HEK293 (cell line): ENCODE results near the gene PERM1.

ENCODE experiments used
- HOXC10 ChIP-seq: sonication (generic); formaldehyde crosslinking; IDR thresholded peaks from 2 replicates; pipeline ENCODE4 v1.8.1; 2023; ENCODE audit warnings: mild to moderate bottlenecking, missing genetic modification reagents
- KLF16 ChIP-seq: fragments of 450-650 bp; formaldehyde crosslinking; IDR thresholded peaks from 2 replicates; pipeline ENCODE4 v1.5.1; 2017; ENCODE audit warnings: missing biosample characterization, missing genetic modification characterization
- KLF9 ChIP-seq: fragments of 450-650 bp; formaldehyde crosslinking; IDR thresholded peaks from 2 replicates; pipeline ENCODE4 v1.5.1; 2016; ENCODE audit warnings: missing biosample characterization, missing genetic modification characterization, low read depth
- MZF1 ChIP-seq: fragments of 450-650 bp; formaldehyde crosslinking; IDR thresholded peaks from 2 replicates; pipeline ENCODE4 v1.5.1; 2017; ENCODE audit warnings: missing biosample characterization, missing genetic modification characterization, borderline replicate concordance
- OVOL3 ChIP-seq: fragments of 450-650 bp; formaldehyde crosslinking; IDR thresholded peaks from 2 replicates; pipeline ENCODE4 v1.5.1; 2016; ENCODE audit warnings: missing biosample characterization, missing genetic modification characterization
- RBAK ChIP-seq: fragments of 450-650 bp; formaldehyde crosslinking; IDR thresholded peaks from 2 replicates; pipeline ENCODE4 v1.5.1; 2016; ENCODE audit warnings: missing biosample characterization, missing genetic modification characterization
- YY1 ChIP-seq: fragments of 450-650 bp; formaldehyde crosslinking; IDR thresholded peaks from 2 replicates; pipeline ENCODE4 v1.5.1; 2018; ENCODE audit warnings: missing biosample characterization, missing genetic modification characterization
- YY2 ChIP-seq: fragments of 450-650 bp; formaldehyde crosslinking; IDR thresholded peaks from 2 replicates; pipeline ENCODE4 v1.5.1; 2016; ENCODE audit warnings: missing biosample characterization, missing genetic modification characterization
- ZBTB1 ChIP-seq: fragments of 450-650 bp; formaldehyde crosslinking; IDR thresholded peaks from 2 replicates; pipeline ENCODE4 v1.5.1; 2016; ENCODE audit warnings: missing biosample characterization, missing genetic modification characterization
- ZBTB8A ChIP-seq: fragments of 450-650 bp; formaldehyde crosslinking; IDR thresholded peaks from 2 replicates; pipeline ENCODE4 v1.5.1; 2016; ENCODE audit warnings: missing biosample characterization, missing genetic modification characterization
- ZEB2 ChIP-seq: fragments of 450-650 bp; formaldehyde crosslinking; IDR thresholded peaks from 2 replicates; pipeline ENCODE4 v1.5.1; 2016; ENCODE audit warnings: missing biosample characterization, missing genetic modification characterization
- ZNF184 ChIP-seq: fragments of 450-650 bp; IDR thresholded peaks from 2 replicates; pipeline ENCODE4 v1.5.1; 2018; ENCODE audit warnings: missing biosample characterization, mild to moderate bottlenecking, missing genetic modification characterization
- ZNF248 ChIP-seq: fragments of 450-650 bp; formaldehyde crosslinking; IDR thresholded peaks from 2 replicates; pipeline ENCODE4 v1.5.1; 2017; ENCODE audit warnings: missing biosample characterization, missing genetic modification characterization
- ZNF433 ChIP-seq: fragments of 450-650 bp; formaldehyde crosslinking; IDR thresholded peaks from 2 replicates; pipeline ENCODE4 v1.5.1; 2016; ENCODE audit warnings: missing biosample characterization, missing genetic modification characterization, low read depth
- ZNF658 ChIP-seq: fragments of 450-650 bp; formaldehyde crosslinking; IDR thresholded peaks from 2 replicates; pipeline ENCODE4; 2016; ENCODE audit warnings: missing biosample characterization, missing genetic modification characterization
- ZNF677 ChIP-seq: fragments of 450-650 bp; IDR thresholded peaks from 2 replicates; pipeline ENCODE4 v1.5.0; 2018; ENCODE audit warnings: missing biosample characterization, mild to moderate bottlenecking, missing genetic modification characterization, moderate library complexity
- ZNF830 ChIP-seq: fragments of 450-650 bp; IDR thresholded peaks from 2 replicates; pipeline ENCODE4 v1.5.0; 2018; ENCODE audit warnings: missing biosample characterization, missing genetic modification characterization, low read depth, mild to moderate bottlenecking, moderate library complexity
- TF ChIP-seq, protein P1 (sequence below): fragments of 450-650 bp; formaldehyde crosslinking; IDR thresholded peaks from 2 replicates; pipeline ENCODE4 v1.5.1; 2016; ENCODE audit warnings: missing biosample characterization, missing genetic modification characterization
- TF ChIP-seq, protein P2 (sequence below): fragments of 450-650 bp; formaldehyde crosslinking; optimal IDR thresholded peaks from 2 replicates; pipeline ENCODE3; 2016; ENCODE audit warnings: missing biosample characterization, mild to moderate bottlenecking, missing genetic modification characterization
- TF ChIP-seq, protein P3 (sequence below): fragments of 450-650 bp; formaldehyde crosslinking; IDR thresholded peaks from 2 replicates; pipeline ENCODE4 v1.5.1; 2016; ENCODE audit warnings: missing biosample characterization, missing genetic modification characterization
- TF ChIP-seq, protein P4 (sequence below): fragments of 450-650 bp; formaldehyde crosslinking; IDR thresholded peaks from 2 replicates; pipeline ENCODE4 v1.5.1; 2016; ENCODE audit warnings: missing biosample characterization, missing genetic modification characterization, borderline replicate concordance
- TF ChIP-seq, protein P5 (sequence below): fragments of 450-650 bp; formaldehyde crosslinking; IDR thresholded peaks from 2 replicates; pipeline ENCODE4 v1.5.1; 2016; ENCODE audit warnings: missing biosample characterization, missing genetic modification characterization
- TF ChIP-seq, protein P6 (sequence below): fragments of 450-650 bp; formaldehyde crosslinking; IDR thresholded peaks from 2 replicates; pipeline ENCODE4 v1.5.1; 2017; ENCODE audit warnings: missing biosample characterization, mild to moderate bottlenecking, missing genetic modification characterization, moderate library complexity
- TF ChIP-seq, protein P7 (sequence below): fragments of 450-650 bp; formaldehyde crosslinking; IDR thresholded peaks from 2 replicates; pipeline ENCODE4 v1.5.1; 2017; ENCODE audit warnings: missing biosample characterization, missing genetic modification characterization

The PERM1 gene

DNA sequence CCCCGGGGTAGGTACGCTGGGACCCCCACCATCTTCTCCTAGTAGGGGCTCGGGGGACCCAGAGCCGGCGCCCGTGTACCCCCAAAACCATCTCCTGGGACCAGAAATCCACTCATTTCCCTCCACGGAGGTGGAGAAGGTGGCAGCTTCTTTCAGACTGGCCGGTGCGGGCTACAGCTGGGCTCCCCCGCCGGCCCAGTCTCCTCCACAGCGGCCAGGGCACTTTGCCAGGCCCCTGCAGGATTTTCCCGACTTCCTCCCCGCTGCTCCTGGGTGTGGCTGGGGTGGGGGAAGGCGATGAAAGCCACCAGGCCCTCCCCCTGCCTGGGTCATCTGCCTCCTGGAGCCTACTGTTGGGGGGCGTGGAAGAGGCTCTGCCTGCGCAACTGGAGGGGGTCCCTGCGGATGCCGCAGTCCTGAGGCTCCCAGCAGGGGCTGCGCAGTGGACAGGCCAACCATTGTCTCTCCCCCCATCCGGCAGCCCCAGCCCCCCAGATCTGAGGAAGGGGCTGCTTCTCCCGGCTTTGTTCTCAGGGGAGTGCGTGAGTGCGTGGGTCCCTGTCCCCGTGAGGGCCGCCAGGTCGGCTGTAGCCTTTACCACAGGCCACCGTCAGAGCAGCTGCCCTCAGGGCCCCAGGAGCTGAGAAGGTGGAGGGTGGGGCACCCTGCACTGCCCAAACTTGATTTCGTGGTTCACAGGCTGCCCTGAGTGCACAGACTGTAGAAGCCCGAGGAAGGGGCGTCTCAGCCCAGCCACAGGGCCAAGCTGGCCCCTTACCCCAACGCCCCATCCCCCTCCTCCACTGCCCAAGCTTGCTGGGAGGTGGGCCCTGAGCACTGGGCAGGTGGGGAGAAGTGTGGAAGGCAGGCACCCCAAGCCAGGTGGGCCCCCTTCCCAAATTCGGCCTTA, 39.4 kb upstream of the PERM1 start (continued):
- TF ChIP-seq, protein P1, sequence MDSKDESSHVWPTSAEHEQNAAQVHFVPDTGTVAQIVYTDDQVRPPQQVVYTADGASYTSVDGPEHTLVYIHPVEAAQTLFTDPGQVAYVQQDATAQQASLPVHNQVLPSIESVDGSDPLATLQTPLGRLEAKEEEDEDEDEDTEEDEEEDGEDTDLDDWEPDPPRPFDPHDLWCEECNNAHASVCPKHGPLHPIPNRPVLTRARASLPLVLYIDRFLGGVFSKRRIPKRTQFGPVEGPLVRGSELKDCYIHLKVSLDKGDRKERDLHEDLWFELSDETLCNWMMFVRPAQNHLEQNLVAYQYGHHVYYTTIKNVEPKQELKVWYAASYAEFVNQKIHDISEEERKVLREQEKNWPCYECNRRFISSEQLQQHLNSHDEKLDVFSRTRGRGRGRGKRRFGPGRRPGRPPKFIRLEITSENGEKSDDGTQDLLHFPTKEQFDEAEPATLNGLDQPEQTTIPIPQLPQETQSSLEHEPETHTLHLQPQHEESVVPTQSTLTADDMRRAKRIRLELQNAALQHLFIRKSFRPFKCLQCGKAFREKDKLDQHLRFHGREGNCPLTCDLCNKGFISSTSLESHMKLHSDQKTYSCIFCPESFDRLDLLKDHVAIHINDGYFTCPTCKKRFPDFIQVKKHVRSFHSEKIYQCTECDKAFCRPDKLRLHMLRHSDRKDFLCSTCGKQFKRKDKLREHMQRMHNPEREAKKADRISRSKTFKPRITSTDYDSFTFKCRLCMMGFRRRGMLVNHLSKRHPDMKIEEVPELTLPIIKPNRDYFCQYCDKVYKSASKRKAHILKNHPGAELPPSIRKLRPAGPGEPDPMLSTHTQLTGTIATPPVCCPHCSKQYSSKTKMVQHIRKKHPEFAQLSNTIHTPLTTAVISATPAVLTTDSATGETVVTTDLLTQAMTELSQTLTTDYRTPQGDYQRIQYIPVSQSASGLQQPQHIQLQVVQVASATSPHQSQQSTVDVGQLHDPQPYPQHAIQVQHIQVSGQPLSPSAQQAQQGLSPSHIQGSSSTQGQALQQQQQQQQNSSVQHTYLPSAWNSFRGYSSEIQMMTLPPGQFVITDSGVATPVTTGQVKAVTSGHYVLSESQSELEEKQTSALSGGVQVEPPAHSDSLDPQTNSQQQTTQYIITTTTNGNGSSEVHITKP (tag by site-specific recombination) = peak; percentile 67
- no peak for TF ChIP-seq ZNF184
- no peak for TF ChIP-seq ZNF433 (tag by site-specific recombination)
- TF ChIP-seq ZNF830 (tag by site-specific recombination) = no peak
- no peak for TF ChIP-seq ZNF677 (tag by site-specific recombination)
- TF ChIP-seq, protein P2, sequence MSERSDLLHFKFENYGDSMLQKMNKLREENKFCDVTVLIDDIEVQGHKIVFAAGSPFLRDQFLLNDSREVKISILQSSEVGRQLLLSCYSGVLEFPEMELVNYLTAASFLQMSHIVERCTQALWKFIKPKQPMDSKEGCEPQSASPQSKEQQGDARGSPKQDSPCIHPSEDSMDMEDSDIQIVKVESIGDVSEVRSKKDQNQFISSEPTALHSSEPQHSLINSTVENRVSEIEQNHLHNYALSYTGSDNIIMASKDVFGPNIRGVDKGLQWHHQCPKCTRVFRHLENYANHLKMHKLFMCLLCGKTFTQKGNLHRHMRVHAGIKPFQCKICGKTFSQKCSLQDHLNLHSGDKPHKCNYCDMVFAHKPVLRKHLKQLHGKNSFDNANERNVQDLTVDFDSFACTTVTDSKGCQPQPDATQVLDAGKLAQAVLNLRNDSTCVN (tag by site-specific recombination) = no peak
- TF ChIP-seq ZNF248 = no peak
- TF ChIP-seq ZBTB1 (tag by site-specific recombination) = no peak
- no peak for TF ChIP-seq YY2
- 0 out of 2 replicates have a peak, but pooled peaks have one; percentile 52 for TF ChIP-seq KLF16 (tag by site-specific recombination)
- TF ChIP-seq, protein P3, sequence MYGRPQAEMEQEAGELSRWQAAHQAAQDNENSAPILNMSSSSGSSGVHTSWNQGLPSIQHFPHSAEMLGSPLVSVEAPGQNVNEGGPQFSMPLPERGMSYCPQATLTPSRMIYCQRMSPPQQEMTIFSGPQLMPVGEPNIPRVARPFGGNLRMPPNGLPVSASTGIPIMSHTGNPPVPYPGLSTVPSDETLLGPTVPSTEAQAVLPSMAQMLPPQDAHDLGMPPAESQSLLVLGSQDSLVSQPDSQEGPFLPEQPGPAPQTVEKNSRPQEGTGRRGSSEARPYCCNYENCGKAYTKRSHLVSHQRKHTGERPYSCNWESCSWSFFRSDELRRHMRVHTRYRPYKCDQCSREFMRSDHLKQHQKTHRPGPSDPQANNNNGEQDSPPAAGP (tag by site-specific recombination) = peak; percentile 85
- peak; percentile 61; the same call in 1 of the 2 replicates for TF ChIP-seq KLF9 (tag by site-specific recombination)
- TF ChIP-seq ZBTB8A (tag by site-specific recombination) = peak; percentile 50; the same call in 1 of the 2 replicates
- TF ChIP-seq, protein P4, sequence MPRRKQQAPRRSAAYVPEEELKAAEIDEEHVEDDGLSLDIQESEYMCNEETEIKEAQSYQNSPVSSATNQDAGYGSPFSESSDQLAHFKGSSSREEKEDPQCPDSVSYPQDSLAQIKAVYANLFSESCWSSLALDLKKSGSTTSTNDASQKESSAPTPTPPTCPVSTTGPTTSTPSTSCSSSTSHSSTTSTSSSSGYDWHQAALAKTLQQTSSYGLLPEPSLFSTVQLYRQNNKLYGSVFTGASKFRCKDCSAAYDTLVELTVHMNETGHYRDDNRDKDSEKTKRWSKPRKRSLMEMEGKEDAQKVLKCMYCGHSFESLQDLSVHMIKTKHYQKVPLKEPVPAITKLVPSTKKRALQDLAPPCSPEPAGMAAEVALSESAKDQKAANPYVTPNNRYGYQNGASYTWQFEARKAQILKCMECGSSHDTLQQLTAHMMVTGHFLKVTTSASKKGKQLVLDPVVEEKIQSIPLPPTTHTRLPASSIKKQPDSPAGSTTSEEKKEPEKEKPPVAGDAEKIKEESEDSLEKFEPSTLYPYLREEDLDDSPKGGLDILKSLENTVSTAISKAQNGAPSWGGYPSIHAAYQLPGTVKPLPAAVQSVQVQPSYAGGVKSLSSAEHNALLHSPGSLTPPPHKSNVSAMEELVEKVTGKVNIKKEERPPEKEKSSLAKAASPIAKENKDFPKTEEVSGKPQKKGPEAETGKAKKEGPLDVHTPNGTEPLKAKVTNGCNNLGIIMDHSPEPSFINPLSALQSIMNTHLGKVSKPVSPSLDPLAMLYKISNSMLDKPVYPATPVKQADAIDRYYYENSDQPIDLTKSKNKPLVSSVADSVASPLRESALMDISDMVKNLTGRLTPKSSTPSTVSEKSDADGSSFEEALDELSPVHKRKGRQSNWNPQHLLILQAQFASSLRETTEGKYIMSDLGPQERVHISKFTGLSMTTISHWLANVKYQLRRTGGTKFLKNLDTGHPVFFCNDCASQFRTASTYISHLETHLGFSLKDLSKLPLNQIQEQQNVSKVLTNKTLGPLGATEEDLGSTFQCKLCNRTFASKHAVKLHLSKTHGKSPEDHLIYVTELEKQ (tag by site-specific recombination) = no peak
- TF ChIP-seq, protein P5, sequence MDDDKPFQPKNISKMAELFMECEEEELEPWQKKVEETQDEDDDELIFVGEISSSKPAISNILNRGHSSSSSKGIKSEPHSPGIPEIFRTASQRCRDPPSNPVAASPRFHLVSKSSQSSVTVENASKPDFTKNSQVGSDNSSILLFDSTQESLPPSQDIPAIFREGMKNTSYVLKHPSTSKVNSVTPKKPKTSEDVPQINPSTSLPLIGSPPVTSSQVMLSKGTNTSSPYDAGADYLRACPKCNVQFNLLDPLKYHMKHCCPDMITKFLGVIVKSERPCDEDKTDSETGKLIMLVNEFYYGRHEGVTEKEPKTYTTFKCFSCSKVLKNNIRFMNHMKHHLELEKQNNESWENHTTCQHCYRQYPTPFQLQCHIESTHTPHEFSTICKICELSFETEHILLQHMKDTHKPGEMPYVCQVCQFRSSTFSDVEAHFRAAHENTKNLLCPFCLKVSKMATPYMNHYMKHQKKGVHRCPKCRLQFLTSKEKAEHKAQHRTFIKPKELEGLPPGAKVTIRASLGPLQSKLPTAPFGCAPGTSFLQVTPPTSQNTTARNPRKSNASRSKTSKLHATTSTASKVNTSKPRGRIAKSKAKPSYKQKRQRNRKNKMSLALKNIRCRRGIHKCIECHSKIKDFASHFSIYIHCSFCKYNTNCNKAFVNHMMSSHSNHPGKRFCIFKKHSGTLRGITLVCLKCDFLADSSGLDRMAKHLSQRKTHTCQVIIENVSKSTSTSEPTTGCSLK (tag by site-specific recombination) = no peak
- TF ChIP-seq HOXC10 (CRISPR knock-in tag) = no peak
- TF ChIP-seq ZEB2 (tag by site-specific recombination) = peak; percentile 90
- no peak for TF ChIP-seq ZNF658 (tag by site-specific recombination)
- TF ChIP-seq, protein P6, sequence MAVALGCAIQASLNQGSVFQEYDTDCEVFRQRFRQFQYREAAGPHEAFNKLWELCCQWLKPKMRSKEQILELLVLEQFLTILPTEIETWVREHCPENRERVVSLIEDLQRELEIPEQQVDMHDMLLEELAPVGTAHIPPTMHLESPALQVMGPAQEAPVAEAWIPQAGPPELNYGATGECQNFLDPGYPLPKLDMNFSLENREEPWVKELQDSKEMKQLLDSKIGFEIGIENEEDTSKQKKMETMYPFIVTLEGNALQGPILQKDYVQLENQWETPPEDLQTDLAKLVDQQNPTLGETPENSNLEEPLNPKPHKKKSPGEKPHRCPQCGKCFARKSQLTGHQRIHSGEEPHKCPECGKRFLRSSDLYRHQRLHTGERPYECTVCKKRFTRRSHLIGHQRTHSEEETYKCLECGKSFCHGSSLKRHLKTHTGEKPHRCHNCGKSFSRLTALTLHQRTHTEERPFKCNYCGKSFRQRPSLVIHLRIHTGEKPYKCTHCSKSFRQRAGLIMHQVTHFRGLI (tag by site-specific recombination) = 0 out of 2 replicates have a peak, but pooled peaks have one; percentile 33
- no peak for TF ChIP-seq MZF1 (tag by site-specific recombination)
- no peak for TF ChIP-seq YY1 (tag by site-specific recombination)
- no peak for TF ChIP-seq RBAK
- TF ChIP-seq, protein P7, sequence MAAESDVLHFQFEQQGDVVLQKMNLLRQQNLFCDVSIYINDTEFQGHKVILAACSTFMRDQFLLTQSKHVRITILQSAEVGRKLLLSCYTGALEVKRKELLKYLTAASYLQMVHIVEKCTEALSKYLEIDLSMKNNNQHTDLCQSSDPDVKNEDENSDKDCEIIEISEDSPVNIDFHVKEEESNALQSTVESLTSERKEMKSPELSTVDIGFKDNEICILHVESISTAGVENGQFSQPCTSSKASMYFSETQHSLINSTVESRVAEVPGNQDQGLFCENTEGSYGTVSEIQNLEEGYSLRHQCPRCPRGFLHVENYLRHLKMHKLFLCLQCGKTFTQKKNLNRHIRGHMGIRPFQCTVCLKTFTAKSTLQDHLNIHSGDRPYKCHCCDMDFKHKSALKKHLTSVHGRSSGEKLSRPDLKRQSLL (tag by site-specific recombination) = no peak
- TF ChIP-seq OVOL3 = no peak
